ENCODE results near the gene CCDC51.

The CCDC51 gene

GRCh38 chr3:48418140-48418539 is 21.8 kb downstream of the CCDC51 start:
- no peak for DNase-seq

- DNase-seq, result no peak
Measured at GRCh38 chr3:48417529-48418108, 22.3 kb downstream of the CCDC51 start.

- DNase-seq, result no peak
Measured at GRCh38 chr3:48416546-48416945, 23.4 kb downstream of the CCDC51 start.

- DNase-seq, result no peak
Measured at GRCh38 chr3:48416091-48416505, 23.8 kb downstream of the CCDC51 start.

- no peak for DNase-seq
Measured at GRCh38 chr3:48415251-48415953, 24.5 kb downstream of the CCDC51 start.

GRCh38 chr3:48414376-48415250 is 25.3 kb downstream of the CCDC51 start:
- no peak for DNase-seq

GRCh38 chr3:48413611-48414010 is 26.3 kb downstream of the CCDC51 start:
- DNase-seq, result no peak

GRCh38 chr3:48413086-48413485 is 26.8 kb downstream of the CCDC51 start:
- no peak for DNase-seq

GRCh38 chr3:48412375-48413001 is 27.4 kb downstream of the CCDC51 start:
- no peak for DNase-seq

GRCh38 chr3:48411606-48412374 is 28.1 kb downstream of the CCDC51 start:
- no peak for DNase-seq

- DNase-seq, result no peak
Measured at GRCh38 chr3:48411041-48411588, 28.8 kb downstream of the CCDC51 start.

GRCh38 chr3:48410205-48411040 is 29.5 kb downstream of the CCDC51 start:
- DNase-seq, result no peak

GRCh38 chr3:48409291-48410201 is 30.4 kb downstream of the CCDC51 start:
- no peak for DNase-seq

GRCh38 chr3:48408823-48409281 is 31.1 kb downstream of the CCDC51 start:
- no peak for DNase-seq

- DNase-seq, result no peak
Measured at GRCh38 chr3:48407542-48408099, 32.3 kb downstream of the CCDC51 start.

GRCh38 chr3:48406443-48407431 is 33.2 kb downstream of the CCDC51 start:
- DNase-seq, result no peak

- DNase-seq, result no peak
Measured at GRCh38 chr3:48405971-48406370, 33.9 kb downstream of the CCDC51 start.

GRCh38 chr3:48405343-48405881 is 34.5 kb downstream of the CCDC51 start:
- DNase-seq, result no peak

All from eye (tissue), 1 donor.